RCC 7860 (cell line): ENCODE data around the gene EIF4E.

Experiments used
- DNase-seq: peaks from one replicate; pipeline ENCODE4 v3.0.0-alpha.2; 2015; ENCODE audit warnings: low spot score
- FAIRE-seq: peaks from 2 replicates; lab custom pipeline; 2012; peaks lifted over from hg19 to GRCh38; lab: Jason Lieb, UNC

The EIF4E gene, protein sequence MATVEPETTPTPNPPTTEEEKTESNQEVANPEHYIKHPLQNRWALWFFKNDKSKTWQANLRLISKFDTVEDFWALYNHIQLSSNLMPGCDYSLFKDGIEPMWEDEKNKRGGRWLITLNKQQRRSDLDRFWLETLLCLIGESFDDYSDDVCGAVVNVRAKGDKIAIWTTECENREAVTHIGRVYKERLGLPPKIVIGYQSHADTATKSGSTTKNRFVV

DNA sequence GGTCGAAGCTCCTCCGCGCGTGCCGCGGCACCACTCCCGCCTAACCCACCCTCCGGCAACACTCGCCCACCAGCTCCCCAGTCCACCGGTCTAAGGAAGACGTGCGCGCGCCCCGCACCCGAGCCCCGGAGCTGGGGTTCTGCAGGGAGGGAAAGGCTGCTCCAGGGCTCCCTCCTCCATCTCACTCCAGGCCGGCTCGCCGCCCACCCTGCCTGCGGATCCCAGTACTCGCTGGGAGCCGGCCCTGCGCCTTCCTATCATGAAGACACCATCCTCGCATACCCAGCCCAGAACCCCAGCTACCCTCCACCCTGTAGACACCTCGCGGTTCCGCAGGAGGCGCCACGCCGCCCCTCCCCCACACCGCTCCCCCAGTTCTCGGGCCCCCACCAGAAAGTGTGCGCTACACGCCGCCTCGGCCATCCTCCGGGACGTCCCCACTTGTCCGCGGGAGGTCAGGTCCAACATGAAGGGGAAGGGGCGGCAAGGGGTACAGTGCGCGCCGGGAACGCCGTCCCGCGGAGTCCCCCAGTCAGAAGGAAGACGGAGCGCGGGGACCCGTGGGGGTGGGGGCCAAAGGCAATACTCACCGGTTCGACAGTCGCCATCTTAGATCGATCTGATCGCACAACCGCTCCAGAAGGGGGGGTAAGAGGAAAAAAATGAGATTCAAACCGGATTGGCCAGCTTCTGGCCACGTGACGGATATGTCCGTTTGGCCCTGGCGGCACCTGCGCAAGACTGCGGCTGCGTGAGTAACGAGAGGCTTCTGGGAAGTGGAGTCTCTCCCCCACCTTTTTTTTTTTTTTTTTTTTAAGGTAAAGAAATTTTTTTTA lies at the start of gene EIF4E:
EIF4E (minus strand) TSS at position 629 of the 836 bp plus-strand sequence; CDS start at position 608, 21 bp downstream.
- FAIRE-seq: peak; percentile 82
- DNase-seq: peak; percentile 96

DNA sequence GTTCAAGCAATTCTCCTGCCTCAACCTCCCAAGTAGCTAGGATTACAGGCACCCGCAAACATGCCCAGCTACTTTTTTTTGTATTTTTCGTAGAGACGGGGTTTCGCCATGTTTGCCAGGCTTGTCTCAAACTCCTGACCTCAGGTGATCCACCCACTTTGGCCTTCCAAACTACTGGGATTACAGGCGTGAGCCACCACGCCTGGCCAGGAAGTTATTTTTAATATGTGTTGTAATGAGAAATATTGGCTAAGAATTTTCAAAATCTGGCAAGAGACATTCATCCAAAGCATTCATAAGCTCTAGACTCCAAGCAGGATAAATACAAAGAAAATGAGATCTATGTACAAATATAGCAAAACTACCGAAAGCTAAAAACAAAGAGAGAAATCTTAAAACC lies 48.6 kb upstream of the EIF4E start:
- FAIRE-seq (no peak), DNase-seq (no peak)

DNA sequence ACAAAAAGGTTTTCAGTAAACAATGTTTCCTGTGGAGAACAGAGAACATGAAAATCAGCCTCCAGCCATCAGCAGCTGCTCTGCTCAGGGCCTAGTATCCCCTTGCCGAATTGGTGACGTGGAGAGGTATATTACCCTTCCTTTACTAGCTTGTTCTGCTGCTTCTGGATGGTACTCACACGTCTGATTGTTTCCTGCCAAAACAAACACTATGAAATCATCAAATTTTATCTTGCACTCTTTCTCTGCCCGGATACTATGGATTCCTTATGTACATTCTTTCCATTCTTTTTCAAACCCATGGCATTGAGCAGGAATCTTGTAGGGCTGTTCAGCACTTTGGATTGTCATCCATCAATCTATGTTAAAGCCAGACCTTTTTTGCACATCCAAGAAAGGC lies 47.8 kb upstream of the EIF4E start:
- FAIRE-seq (no peak), DNase-seq (no peak)

DNA sequence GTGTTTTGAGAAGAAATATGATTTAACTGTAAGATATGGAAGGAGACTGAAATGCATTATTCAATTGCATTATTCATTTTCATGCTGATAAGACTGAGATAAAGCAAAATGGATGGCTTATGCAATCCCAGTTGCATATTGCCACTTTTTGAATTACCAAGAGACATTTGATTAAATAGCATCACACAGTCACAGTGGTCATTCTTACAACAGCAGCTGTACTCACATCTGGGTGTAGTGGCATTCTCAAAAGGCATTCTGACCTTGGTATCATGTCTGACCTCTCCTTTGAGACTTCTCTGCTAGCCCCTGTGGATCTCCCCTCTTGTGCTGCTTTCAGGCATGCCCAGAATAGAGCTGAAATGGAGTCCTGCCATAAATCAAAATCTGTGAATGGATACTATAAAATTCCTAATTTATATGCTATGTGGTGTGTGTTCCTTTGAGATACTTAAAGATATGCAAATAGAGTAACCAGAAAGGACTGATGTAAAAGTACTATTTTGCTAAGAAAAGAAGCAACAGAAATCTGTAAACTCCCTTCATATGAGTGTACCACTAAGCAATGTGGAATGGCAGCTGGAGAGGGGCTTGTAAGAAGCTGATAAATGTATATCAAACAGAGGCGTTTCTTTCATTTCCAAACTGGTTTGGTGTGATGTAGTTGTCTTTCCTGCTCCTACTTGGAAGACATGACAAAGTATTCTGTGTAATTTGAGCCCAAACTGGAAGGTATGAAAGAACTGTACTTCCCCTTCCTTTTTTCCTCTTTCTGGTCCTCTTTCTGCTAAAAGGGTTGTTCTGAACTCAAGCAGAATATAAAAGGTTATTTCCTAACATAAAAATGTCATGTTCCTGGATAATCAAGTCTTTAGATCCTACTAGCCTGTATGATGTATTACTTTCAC lies 41.2 kb upstream of the EIF4E start:
- FAIRE-seq (no peak), DNase-seq (no peak)

DNA sequence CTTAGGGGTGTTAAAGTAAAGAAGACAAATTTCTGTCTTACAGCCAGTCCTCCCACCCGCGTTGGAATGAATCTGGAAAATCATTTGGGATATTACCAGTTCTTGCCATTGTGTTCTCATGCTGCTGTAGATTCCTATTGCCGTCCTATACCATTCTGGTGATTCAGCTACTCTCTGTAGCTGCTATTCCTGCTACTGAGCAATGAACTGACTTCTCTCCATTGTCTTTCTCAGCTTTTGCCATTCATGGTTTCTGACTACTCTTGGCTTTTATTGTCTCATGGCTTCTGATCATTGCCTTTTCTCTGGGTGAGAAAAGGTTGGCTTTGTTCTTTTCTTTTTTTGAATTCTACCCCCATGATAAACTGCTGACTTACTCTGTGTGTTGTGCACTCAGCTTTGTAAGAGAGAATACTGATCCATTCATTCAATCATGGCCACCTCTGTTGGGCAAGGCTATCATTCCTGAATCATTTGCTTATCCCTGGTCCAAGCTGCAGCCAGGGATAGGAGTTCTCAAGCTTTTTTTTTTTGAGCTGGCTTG lies 38.9 kb upstream of the EIF4E start:
- no peak for FAIRE-seq
- no peak for DNase-seq

DNA sequence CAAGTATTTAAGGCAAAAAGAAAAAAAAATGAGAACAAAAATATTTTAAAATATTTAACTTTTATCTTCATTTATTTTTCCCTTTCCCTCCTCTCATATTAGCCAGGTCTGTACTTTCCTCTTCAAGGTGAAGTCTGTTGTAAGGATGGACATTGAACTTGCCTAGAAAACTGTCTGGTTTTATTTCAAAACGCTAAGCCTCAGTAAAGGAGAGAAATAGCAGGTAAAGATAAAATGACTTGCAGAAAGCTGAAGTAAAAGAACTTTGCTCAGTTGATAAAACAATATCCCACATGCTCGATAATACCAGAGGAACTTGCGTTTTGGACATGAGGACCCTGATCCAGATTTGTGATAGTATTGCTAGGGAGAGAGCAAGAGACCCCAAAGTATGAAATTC lies 38.0 kb upstream of the EIF4E start:
- no peak for FAIRE-seq
- no peak for DNase-seq

DNA sequence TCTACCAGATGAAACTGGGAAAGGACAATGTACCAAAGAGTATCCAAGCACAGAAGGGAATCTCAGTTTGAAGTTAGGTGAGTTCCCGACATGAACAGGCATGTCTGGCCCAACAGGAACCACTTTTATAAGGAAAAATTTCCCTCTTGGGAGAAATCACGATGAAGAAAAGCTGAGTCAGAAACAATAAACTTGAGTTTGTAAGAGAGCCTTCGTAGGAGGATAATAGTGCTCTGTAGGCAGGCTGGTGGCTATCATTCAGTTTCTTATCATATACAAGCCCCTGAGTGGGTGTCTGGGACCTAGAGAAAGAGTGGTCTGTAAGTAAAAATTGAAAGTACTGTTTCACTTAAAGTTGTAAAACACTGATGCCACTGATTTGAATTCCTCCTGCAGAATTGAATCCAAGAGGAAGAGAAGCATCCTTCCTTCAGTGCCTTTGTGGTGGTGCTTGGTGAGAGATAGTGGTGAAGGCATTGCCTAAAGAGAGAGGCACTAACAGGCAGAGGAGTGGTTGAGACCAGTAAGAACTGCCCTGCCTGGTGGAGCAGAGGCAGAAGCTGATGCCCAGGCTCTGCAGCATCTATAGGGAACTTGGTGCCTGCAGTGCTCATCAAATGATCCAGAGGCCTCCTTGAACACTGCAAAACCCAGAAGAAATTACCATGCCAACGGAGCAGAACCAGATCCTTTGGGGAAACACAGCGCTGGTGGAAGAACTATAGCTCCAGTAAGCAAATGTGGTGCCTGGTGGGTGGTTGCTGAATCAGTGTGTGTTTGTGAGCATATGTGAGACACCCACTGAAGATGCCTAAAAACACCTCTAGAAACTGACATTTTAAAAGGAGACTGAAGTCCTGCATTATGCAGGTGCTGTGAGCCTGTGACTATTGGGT lies 34.9 kb upstream of the EIF4E start:
- FAIRE-seq (no peak), DNase-seq (no peak)

DNA sequence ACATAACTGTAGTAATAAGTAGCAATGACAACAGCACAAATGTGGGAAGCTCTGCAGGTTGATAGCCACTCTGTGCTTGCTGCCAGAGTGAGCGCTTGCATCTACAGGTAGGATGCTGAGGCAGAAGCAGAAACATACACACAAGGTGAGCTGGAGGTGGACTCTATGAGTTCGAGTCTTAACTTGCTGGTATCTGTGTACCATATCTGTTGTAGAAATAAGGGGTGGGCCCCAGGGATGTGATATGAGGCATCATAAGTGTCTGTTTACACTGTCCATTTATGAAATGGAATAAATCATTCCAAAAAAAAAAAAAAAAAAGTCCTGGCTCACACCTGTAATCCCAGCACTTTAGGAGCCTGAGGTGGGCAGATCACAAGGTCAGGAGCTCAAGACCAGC lies 32.8 kb upstream of the EIF4E start:
- FAIRE-seq: no peak

DNA sequence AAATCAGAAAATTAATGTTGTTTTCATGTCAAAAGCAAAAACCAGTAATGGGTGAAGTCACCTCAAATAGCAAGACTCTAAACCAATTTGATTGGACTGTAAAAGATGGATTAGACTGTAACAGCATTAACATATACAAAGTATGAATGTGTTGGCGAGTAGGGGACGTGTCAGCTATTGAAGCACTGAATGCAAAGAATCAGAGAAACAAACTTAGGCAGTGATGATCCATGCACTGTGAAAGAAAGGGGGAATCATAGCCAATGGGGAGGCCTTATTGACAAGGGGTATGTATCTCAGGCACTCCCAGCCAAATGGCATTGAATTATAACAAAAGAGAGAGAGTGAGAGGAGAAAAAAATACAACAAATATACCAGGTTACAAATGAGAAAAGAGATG lies 30.5 kb upstream of the EIF4E start:
- DNase-seq: no peak
- FAIRE-seq: no peak

More for the DNA sequence above, 32.8 kb upstream of the EIF4E start:
- DNase-seq: no peak

DNA sequence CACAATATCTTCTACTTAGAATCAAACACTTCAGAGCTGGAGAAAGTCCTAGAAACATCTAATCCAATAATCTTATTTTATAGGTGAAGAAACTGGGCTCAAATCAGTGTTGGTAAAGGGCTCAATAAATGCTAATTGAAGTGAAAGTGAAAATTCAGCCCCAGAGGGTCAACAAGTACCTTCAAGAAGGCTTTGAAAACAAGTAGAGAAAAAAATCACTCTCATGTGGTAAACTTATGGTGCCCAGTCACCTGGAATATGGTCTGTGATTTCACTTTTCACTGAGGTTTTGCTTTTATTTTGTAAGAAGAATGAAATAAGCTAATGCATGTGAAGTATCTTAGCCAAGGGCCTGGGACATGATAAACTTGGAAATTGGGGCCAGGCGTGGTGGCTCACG lies 29.1 kb upstream of the EIF4E start:
- DNase-seq: no peak
- FAIRE-seq: no peak

DNA sequence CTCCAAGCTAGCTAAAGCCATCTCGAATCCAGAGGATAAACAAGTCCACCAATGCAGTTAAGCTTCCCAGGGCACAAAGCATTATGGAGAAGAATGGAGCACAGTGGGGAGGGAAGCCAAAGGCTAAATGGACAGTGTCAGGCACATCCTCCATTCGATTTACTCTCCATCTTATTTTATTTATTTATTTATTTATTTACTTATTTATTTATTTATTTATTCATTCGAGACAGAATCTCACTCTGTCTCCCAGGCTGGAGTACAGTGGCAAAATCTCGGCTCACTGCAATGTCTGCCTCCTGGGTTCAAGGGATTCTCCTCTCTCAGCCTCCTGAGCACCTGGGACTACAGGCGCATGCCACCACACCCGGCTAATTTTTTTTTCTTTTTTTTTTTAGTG lies 26.3 kb upstream of the EIF4E start:
- FAIRE-seq: no peak
- DNase-seq: no peak

DNA sequence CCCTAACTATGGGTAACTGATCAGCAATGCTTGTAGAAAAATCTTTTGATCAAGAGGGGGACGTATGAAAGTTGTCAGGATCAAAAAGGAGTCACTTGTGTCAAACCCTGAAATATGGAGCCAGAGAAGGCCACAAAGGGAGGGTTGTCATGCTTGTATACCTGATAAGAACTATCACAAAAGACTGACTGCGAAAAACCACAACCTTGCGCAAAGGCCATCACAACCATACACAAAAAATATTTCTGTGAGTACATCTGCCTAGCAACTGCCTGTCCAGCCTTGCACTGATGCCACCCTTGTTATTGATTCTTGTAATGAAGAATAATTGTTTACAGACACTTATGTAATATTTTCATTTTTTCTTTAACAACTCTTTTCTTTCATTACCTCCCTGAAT lies 22.8 kb upstream of the EIF4E start:
- FAIRE-seq (no peak), DNase-seq (no peak)

DNA sequence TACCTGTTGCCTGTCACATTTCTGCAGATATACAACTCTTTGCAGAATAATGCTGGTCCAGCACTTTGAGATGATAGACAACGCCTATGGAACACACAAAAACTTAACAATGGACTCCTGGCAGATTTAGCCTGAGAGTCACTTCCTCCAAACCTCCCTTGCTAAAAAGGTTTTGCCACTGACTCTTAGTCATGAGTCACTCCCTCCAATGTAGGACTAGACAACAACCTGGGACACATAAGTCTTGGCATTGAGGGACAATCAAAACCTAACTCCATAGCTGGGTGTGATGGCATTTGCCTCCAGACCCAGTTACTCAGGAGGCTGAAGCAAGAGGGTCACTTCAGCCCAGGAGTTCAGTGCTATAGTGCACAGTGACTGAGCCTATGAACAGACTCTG lies 22.0 kb upstream of the EIF4E start:
- DNase-seq (no peak), FAIRE-seq (no peak)

DNA sequence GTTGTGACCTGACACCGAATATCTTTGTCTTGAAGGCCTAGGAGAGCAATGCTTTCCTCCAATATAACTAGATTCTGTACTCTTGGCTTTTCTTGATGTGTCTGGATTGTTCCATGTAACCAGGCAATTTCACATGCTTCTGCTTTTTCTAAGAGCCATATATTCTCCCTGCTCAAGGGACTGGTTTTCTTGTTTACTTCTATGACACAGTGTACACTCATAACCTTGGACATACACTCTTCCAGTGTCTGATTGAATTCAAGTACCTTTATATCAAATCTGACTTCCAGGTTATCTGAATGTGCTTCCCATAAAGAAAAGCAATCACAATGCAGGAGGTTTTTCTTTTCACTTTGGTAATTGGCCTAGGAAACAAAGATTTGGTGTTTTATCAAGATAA lies 17.4 kb upstream of the EIF4E start:
- DNase-seq: no peak
- FAIRE-seq: no peak

DNA sequence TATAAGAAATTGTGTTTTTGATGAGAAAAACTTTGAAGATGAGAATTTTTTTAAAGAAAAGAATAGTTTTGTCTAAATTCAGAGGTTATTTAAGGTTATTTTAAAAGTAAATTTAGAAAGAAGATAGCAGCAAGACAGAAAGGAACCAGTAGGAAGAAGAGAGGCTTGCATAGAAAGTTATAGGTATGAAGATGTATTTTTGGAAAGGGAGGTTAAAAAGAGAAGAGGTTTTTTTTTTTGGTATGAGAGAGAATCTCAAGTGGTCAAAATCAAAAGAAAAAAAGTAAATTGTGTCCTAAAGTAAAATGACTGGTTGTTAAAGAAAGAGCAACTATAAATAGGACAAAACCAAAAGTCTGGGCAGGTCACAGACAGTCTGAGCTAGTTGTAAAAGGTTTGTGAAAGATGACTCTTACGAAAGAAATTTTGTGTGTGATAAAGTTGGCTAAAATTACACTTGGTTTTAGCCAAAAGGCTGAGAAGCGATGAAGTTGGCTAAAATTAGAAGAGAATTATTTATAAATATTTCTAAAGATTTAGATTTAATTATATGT lies 16.4 kb upstream of the EIF4E start:
- DNase-seq (no peak), FAIRE-seq (no peak)

DNA sequence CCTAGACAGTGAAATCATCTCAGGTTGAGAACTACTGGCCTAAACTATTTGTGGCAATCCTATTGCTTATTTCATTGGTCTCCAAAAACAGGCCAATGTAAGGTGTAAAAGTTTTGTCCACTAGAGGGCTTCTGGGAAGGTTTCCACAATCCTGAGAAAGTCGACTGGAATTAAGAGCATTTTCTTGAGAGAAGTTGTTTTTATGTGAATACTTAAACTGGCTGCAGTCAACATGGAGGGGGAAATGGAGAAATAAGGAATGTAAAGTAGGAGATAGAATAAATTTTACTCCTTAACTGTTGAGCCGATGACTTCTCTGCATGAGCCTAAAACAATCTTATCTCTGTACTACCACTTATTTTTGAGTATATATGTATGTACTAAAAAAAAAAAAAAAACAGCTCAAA lies 11.0 kb upstream of the EIF4E start:
- DNase-seq (peak; percentile 31), FAIRE-seq (no peak)

DNA sequence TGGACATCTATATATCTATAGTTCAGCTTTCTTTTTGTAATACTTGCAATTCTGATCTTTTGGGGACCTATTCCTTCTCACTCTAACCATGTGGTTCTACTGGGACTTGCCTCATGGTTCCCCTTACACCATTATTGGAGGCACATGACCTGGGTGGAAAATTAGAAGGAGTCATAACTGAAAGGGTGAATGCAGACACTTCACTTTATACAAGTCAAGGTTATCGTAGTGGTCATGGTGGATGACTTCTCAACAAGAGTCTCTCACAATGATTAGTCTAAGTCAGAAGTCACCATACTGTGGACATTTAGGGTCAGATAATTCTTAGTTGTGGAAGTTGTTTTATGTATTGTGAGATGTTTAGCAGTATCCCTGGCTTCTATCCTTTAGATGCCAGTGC lies 10.5 kb upstream of the EIF4E start:
- FAIRE-seq: no peak
- no peak for DNase-seq

DNA sequence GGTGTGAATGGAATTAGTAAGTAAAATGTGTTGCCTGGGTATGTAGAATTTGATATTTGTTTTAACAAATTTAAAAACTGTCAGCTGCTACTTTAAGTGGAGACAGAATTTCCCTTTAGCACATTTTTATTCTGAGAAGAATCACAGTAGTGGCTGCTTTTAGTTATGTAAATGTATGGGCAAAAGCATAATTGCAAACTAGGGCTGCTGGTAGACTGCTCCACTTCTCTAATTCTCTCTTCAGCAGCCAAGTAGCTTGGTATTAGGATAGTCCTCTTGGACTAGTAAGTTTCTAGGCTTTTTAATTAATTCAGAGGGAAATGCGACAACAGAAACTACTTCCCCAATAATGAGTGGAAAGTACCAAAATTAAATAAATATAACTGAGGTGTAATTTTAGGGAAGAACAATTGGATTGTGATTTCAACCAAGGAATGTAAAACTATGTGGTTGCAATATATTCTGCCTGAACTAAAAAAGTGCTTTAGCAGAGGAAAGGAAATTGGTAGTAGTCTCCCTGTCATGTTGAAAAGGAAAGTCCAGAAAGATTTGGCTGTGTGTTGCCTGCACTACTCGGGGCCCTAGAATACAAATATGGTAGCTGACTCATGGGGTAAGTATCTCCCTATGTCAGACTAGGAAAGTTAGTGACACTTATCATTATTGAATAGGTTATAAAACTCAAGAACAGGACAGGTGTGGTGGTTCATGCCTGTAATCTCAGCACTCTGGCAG lies 9.2 kb upstream of the EIF4E start:
- peak; percentile 34 for DNase-seq
- FAIRE-seq: no peak

DNA sequence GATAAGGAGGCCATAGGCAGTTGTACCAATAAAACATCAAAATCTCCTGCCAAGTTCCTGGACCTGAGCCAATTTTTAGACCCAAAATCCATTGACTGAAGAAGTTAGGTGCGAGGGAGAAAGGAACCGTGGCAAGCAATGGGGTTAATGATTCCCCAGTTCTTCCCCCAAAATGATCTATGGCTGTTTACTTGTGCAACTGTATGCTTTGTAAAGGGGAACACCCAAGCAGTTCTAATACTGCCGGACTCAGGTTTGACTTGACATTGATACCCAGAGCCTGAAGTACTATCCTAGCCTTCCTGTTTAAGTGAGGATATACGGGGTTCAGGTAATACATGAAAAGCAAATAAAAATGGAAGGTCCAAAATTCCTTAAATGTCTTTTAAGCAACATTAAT lies 6.7 kb upstream of the EIF4E start:
- DNase-seq: no peak
- no peak for FAIRE-seq
